SJCRH30 (cell line): ENCODE results near the gene ZNF385A. TPM values are rescaled to one million over a fixed set of nuclear protein-coding genes. Genes with fewer than 3 reads are reported as not detected.

Experiments
- DNase-seq, 2 experiments: peaks; one replicate each; pipeline ENCODE4 v3.0.0-alpha.2; 2015 to 2020
- H3K27ac ChIP-seq: fragments of 250-450 bp; sonication (Bioruptor Pico); 2 replicates; pipeline ENCODE4 v1.5.1; 2020; ENCODE audit warnings: mild to moderate bottlenecking, moderate library complexity
- H3K27me3 ChIP-seq: fragments of 250-450 bp; sonication (Bioruptor Pico); 2 replicates; pipeline ENCODE4 v1.5.1; 2020; ENCODE audit warnings: mild to moderate bottlenecking, moderate library complexity
- H3K36me3 ChIP-seq: fragments of 250-450 bp; sonication (Bioruptor Pico); 2 replicates; pipeline ENCODE4 v1.5.1; 2020; ENCODE audit warnings: mild to moderate bottlenecking, moderate library complexity
- H3K4me1 ChIP-seq: fragments of 250-450 bp; sonication (Bioruptor Pico); 2 replicates; pipeline ENCODE4 v1.5.1; 2020; ENCODE audit warnings: mild to moderate bottlenecking, moderate library complexity
- H3K4me3 ChIP-seq: fragments of 250-450 bp; sonication (Bioruptor Pico); 2 replicates; pipeline ENCODE4 v1.5.1; 2020; ENCODE audit warnings: mild to moderate bottlenecking, moderate library complexity
- H3K9me3 ChIP-seq: fragments of 250-450 bp; sonication (Bioruptor Pico); replicated peaks from 2 replicates; pipeline ENCODE4 v1.5.1; 2020; ENCODE audit warnings: mild to moderate bottlenecking, moderate library complexity
- total RNA-seq: library from RNA; depleted of rRNA; stranded (reverse); fragments of >200 nt; shearing (Covaris generic); gene quantifications from 2 replicates; pipeline ENCODE4 v1.2.3, GENCODE V29; 2014

Gene ZNF385A
- total RNA-seq, 1 experiment from 2014 or later, result 12.7 TPM

DNA sequence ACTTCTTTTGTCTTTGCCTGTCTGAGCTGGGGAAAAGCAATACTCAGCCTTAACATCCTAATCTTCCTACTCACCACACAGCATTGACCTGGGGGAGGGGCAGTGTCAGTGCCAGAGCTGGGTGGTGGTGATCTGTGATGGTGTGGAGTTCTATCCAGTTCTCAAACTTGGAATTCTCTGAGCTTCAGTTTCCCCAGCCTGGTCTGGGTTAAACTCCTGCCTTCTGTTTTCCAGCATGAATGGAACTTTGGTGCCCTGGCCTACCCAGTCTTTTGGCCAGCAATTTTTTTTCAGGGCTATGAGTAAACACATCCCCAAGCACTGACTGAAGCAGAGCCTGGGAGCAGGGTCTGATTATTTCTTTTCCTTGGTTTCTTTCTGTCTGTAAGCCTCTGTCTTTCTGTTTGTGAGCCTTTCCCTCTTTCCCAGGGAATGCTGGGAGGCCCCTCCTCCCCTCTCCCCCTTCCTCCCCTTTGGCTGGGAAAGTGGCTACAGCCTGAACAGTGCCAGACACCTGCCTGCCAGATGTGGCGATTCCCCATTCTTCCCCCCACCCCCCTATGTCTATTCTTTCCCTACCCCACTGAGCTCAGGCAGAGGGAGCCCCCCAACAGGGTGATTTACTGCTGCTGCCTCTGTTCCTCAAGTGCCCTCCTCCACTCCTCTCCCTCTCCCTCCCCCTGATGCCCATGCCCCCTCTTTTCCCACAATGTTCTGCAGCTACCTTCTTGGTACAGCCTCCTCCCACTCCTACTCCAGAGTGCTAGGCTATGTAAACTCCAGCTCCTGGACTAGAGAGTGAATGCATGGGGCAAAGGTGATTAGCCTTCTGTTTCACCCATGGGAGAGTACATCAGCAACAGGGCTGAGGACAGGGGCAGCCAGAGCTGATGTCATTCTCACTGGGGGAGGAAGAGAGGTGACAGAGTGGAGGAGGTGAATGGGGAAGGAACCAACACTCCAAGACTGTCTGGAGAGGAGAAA is 31.4 kb downstream of the ZNF385A start:
- no peak for DNase-seq
- Histone ChIP-seq H3K27me3 (no peaks in the 10 kb centered on the region), H3K36me3 (0 out of 2 replicates have a peak, but pooled peaks cover 2% of the 10 kb centered on the region), H3K9me3 (no peaks in the 10 kb centered on the region), H3K4me3 (no peak overlapping the region), H3K4me1 (peaks cover 29% of the 10 kb centered on the region), H3K27ac (no peak overlapping the region)

- Histone ChIP-seq H3K27ac (no peak overlapping the region), H3K36me3 (peaks cover 10% of the 10 kb centered on the region; the same call in 1 of the 2 replicates), H3K27me3 (no peaks in the 10 kb centered on the region), H3K4me3 (no peak overlapping the region), H3K4me1 (peaks cover 22% of the 10 kb centered on the region), H3K9me3 (no peaks in the 10 kb centered on the region)
- no peak for DNase-seq
These were observed 32.5 kb downstream of the ZNF385A start for GRCh38 chr12:54352022-54352531.

DNA sequence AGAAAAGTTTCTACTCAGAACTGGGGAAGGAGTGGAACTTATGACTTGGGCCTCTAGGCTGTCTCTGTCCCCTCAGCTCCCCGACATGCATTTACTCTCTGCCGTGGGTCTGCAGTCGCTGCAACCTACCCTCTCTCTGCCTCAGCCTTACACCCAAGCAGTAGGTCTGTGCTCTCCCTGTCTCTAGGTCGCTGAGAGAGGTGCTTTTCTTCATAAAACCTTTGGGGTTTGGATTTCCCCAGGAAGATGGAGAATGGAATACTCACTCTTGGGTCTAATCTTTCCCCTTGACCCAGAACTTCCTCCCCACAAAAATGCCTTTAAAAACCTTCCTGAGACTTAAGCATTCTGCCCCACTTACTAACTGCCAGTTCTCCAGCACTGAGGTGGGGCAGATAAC is 33.2 kb downstream of the ZNF385A start:
- peaks cover 10% of the 10 kb centered on the region; the same call in 1 of the 2 replicates for H3K36me3 ChIP-seq
- no peak overlapping the region for H3K4me3 ChIP-seq
- no peaks in the 10 kb centered on the region for H3K27me3 ChIP-seq
- H3K27ac ChIP-seq, result no peak overlapping the region
- peaks cover 20% of the 10 kb centered on the region for H3K4me1 ChIP-seq
- no peak for DNase-seq
- H3K9me3 ChIP-seq, result no peaks in the 10 kb centered on the region

DNA sequence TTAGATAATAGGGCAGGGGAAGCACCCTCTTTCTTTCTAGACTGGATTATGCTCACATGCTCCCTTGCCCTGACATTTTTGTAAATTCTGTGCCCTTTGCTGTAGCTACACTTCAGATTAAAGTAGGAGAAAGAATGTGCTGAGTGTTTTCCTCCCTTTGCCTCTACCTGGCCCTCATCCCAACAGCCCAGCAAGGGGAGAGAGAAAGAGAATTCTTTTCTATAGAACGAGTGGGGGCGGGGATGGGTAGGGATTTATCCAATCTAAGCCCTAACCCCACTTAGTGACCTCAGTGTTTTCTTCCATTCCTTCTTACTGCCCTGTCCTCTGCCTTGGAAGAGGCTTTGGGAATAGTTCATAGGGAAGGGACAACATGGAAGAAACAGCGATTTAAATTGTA is 33.8 kb downstream of the ZNF385A start:
- Histone ChIP-seq H3K27ac (no peak overlapping the region), H3K9me3 (no peaks in the 10 kb centered on the region), H3K4me3 (no peak overlapping the region), H3K4me1 (peaks cover 15% of the 10 kb centered on the region), H3K27me3 (no peaks in the 10 kb centered on the region), H3K36me3 (peaks cover 10% of the 10 kb centered on the region; the same call in 1 of the 2 replicates)
- no peak for DNase-seq

GRCh38 chr12:54349679-54350078 is 34.9 kb downstream of the ZNF385A start:
- Histone ChIP-seq H3K27me3 (no peaks in the 10 kb centered on the region), H3K9me3 (no peaks in the 10 kb centered on the region), H3K4me1 (peaks cover 5% of the 10 kb centered on the region), H3K36me3 (peaks cover 17% of the 10 kb centered on the region), H3K27ac (no peak overlapping the region), H3K4me3 (no peak overlapping the region)
- no peak for DNase-seq

- Histone ChIP-seq H3K4me3 (no peak overlapping the region), H3K9me3 (no peaks in the 10 kb centered on the region), H3K27me3 (no peaks in the 10 kb centered on the region), H3K27ac (no peak overlapping the region), H3K36me3 (peaks cover 22% of the 10 kb centered on the region), H3K4me1 (peaks cover 3% of the 10 kb centered on the region; the same call in 1 of the 2 replicates)
- no peak for DNase-seq
These were observed 35.5 kb downstream of the ZNF385A start for GRCh38 chr12:54349036-54349435.

GRCh38 chr12:54341378-54342300 is 42.9 kb downstream of the ZNF385A start:
- peaks cover 31% of the 10 kb centered on the region for H3K36me3 ChIP-seq
- no peak overlapping the region for H3K4me3 ChIP-seq
- peaks cover 14% of the 10 kb centered on the region for H3K4me1 ChIP-seq
- no peaks in the 10 kb centered on the region for H3K9me3 ChIP-seq
- DNase-seq, result peak; percentile 52 to 56
- H3K27ac ChIP-seq, result peak overlapping the region; percentile 52; the same call in 1 of the 2 replicates
- H3K27me3 ChIP-seq, result no peaks in the 10 kb centered on the region

DNA sequence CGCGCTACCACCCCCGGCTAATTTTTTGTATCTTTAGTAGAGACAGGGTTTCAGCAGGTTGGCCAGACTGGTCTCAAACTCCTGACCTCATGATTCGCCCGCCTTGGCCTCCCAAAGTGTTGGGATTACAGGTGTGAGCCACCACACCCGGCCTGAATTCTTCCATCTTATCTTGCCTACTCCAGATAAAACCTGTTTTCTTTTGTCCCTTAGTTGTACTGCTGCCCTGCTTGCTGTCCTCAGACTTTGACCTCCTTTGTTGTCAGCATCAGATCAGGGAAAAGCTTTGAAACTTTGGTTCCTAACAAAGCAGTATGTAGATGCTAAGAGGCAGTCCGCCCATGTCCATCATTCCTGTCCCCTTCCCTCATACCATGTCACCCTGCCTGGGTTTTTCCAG is 43.7 kb downstream of the ZNF385A start:
- H3K9me3 ChIP-seq, result no peaks in the 10 kb centered on the region
- H3K4me3 ChIP-seq, result no peak overlapping the region
- peaks cover 14% of the 10 kb centered on the region for H3K4me1 ChIP-seq
- H3K27me3 ChIP-seq, result no peaks in the 10 kb centered on the region
- H3K27ac ChIP-seq, result peak overlapping the region; percentile 52; the same call in 1 of the 2 replicates
- DNase-seq, result no peak
- H3K36me3 ChIP-seq, result peaks cover 31% of the 10 kb centered on the region

GRCh38 chr12:54338698-54339296 is 45.7 kb downstream of the ZNF385A start:
- Histone ChIP-seq H3K9me3 (no peaks in the 10 kb centered on the region), H3K27ac (no peak overlapping the region), H3K36me3 (peaks cover 17% of the 10 kb centered on the region), H3K27me3 (no peaks in the 10 kb centered on the region), H3K4me3 (no peak overlapping the region), H3K4me1 (peaks cover 14% of the 10 kb centered on the region)
- no peak for DNase-seq

DNA sequence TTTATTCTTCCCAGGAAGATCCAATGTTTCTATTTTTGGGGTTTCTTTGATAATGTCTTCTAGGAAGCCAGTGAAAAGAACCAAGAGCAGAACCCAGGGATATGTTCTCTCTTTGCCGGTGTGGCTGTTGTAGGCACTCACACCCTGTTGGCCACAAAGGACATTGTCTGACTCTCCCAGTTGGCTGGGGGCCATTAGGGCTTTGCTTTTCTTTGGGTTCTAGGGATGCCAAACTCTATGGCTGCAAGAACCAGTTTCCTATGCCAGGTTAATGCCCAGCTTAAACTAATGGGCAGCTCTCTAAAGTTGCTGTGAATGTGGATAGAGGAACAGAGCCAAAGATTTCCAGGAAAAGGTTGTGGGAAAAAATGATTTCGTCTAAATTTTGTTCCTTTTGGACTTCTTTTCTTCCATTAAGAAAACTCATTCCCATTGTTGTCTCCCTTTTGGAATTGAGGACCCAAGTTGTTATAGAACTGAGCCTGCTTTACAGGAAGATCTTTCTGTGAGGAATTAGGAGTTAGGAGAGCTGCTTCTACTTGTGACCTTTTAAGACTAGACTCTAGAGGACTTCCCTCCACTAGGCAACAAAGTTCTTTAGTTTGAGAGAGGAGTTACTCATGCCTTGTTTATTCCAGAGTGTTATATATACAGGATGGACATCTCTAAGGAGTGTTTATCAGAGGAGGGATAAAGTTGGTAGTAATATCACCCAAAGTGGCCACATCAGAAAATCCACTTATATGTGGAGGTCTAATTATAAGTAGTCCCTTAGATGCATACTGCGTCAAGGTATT is 46.5 kb downstream of the ZNF385A start:
- Histone ChIP-seq H3K4me3 (no peak overlapping the region), H3K9me3 (no peaks in the 10 kb centered on the region), H3K36me3 (peaks cover 9% of the 10 kb centered on the region), H3K27ac (no peak overlapping the region), H3K4me1 (peaks cover 14% of the 10 kb centered on the region), H3K27me3 (no peaks in the 10 kb centered on the region)
- DNase-seq, result no peak

DNA sequence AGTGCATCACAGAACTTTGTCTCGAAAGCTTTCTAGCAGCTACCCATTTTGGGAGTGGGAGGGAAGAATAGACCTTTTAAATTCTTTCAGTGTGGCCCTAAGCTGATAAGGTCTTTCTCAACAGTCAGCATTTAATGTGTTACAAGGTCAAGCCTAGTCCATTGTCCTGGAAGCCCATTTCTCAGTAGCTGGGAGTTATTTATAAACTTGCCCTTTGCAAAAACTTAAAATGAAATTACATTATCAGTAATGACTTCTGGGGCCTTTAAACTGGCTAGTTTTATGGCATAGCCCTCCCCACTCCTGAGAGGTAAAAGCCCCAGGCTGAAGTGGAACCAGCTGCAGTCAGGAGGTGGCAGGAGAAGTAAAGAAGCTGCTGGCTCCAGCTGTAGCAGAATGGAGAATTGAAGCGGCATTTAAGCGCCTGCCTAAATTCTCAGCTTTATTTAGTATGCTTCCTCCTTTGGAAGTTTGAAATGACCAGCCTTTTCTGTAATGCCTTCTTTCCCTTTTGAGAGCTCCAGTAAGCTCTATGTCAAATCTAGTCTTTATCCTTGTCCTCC is 47.2 kb downstream of the ZNF385A start:
- DNase-seq, result no peak
- Histone ChIP-seq H3K27ac (no peak overlapping the region), H3K36me3 (peaks cover 4% of the 10 kb centered on the region), H3K4me1 (peaks cover 14% of the 10 kb centered on the region), H3K27me3 (no peaks in the 10 kb centered on the region), H3K9me3 (no peaks in the 10 kb centered on the region), H3K4me3 (no peak overlapping the region)

GRCh38 chr12:54333420-54334034 is 51.0 kb downstream of the ZNF385A start:
- Histone ChIP-seq H3K27me3 (no peaks in the 10 kb centered on the region), H3K27ac (no peak overlapping the region), H3K4me1 (no peaks in the 10 kb centered on the region; the same call in 1 of the 2 replicates), H3K9me3 (no peaks in the 10 kb centered on the region), H3K4me3 (no peak overlapping the region), H3K36me3 (peaks cover 9% of the 10 kb centered on the region)
- no peak for DNase-seq

- no peaks in the 10 kb centered on the region for H3K27me3 ChIP-seq
- H3K9me3 ChIP-seq, result no peaks in the 10 kb centered on the region
- H3K4me1 ChIP-seq, result no peaks in the 10 kb centered on the region; the same call in 1 of the 2 replicates
- DNase-seq, result no peak
- H3K27ac ChIP-seq, result no peak overlapping the region
- no peak overlapping the region for H3K4me3 ChIP-seq
- H3K36me3 ChIP-seq, result peaks cover 9% of the 10 kb centered on the region
These were observed 53.1 kb downstream of the ZNF385A start for GRCh38 chr12:54331461-54331860.
